Adipocyte (in vitro differentiated cells): ENCODE data around the gene GJB4.

ENCODE experiments used
- DNase-seq: peaks from one replicate; pipeline ENCODE4 v3.0.0-alpha.2; 2015; ENCODE audit warnings: low read depth
- H3K27me3 ChIP-seq: replicated peaks from 2 replicates; pipeline ENCODE4 v1.7.0; 2013; ENCODE audit warnings: mild to moderate bottlenecking, low read length, moderate library complexity; ENCODE audit not compliant: control insufficient read depth, insufficient read depth
- H3K36me3 ChIP-seq: 2 replicates; pipeline ENCODE4 v1.7.0; 2013; ENCODE audit warnings: low read length, mild to moderate bottlenecking, moderate library complexity; ENCODE audit not compliant: control insufficient read depth, insufficient read depth, severe bottlenecking
- H3K4me1 ChIP-seq: 2 replicates; pipeline ENCODE4 v1.7.0; 2013; ENCODE audit warnings: mild to moderate bottlenecking, low read length, moderate library complexity; ENCODE audit not compliant: control insufficient read depth, insufficient read depth
- H3K4me3 ChIP-seq: 2 replicates; pipeline ENCODE4 v1.7.0; 2013; ENCODE audit warnings: mild to moderate bottlenecking, low read length, moderate library complexity
- H3K9ac ChIP-seq: 2 replicates; pipeline ENCODE4 v1.7.0; 2013; ENCODE audit warnings: mild to moderate bottlenecking, low read length, moderate library complexity
- H3K9me3 ChIP-seq: 2 replicates; pipeline ENCODE4 v1.7.0; 2013; ENCODE audit warnings: mild to moderate bottlenecking, low read length, moderate library complexity; ENCODE audit not compliant: control insufficient read depth

The GJB4 gene

GRCh38 chr1:34759503-34760357 is at the start of gene GJB4:
TSS of gene GJB4 (plus strand) at chr1:34759740. CDS start at chr1:34761255, 1,515 bp downstream.
- H3K27me3 ChIP-seq = peaks cover 16% of the 10 kb centered on the region
- no peak within 1 kb of the TSS for H3K4me3 ChIP-seq
- H3K9me3 ChIP-seq = no peaks in the 10 kb centered on the region
- H3K4me1 ChIP-seq = no peaks in the 10 kb centered on the region
- H3K36me3 ChIP-seq = no peaks in the 10 kb centered on the region
- DNase-seq = no peak
- no peak within 1 kb of the TSS for H3K9ac ChIP-seq

DNA sequence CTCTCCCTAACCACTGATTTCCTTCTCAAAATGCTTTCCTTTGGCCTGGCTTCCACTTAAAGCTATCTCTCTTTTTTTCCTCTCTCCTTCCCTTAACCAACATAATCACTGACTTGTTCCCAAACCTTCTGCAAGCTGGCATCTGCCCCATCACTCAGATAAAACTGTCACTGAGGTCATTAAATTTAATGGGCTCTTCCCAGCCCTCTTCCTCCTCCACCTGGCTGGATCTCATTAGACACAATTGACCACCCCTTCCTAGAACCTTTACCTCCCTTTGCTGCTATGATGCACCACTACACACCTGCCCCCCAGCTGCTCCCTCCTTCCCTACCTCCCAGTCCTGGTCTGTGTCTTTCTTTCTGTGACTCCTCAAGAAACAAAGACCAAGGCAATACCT is 48.7 kb upstream of the GJB4 start:
- Histone ChIP-seq H3K36me3 (no peaks in the 10 kb centered on the region), H3K9ac (no peak overlapping the region), H3K4me1 (no peaks in the 10 kb centered on the region), H3K27me3 (peaks cover 25% of the 10 kb centered on the region), H3K9me3 (no peaks in the 10 kb centered on the region), H3K4me3 (no peak overlapping the region)
- no peak for DNase-seq

DNA sequence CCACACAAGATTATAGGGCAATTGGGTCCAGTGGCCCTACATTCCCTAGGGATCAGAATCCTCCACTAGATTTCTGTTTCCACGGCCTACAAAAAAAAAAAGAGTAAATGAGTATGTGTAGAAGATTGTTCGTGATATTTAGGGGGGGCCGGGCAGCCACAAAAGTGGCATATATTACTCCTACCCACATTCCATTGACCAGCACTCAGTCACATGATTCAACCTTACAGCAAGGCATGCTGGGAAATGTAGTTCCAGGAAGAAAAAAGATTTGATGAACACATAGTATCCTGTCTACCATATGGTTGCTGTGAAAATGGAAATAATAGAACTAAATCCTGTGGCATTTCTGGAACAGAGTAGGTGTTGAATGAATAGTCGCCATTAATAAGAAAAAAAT is 48.1 kb upstream of the GJB4 start:
- H3K4me3 ChIP-seq = no peak overlapping the region
- no peaks in the 10 kb centered on the region for H3K4me1 ChIP-seq
- no peak for DNase-seq
- no peaks in the 10 kb centered on the region for H3K36me3 ChIP-seq
- H3K9ac ChIP-seq = no peak overlapping the region
- no peaks in the 10 kb centered on the region for H3K9me3 ChIP-seq
- peaks cover 20% of the 10 kb centered on the region for H3K27me3 ChIP-seq

DNA sequence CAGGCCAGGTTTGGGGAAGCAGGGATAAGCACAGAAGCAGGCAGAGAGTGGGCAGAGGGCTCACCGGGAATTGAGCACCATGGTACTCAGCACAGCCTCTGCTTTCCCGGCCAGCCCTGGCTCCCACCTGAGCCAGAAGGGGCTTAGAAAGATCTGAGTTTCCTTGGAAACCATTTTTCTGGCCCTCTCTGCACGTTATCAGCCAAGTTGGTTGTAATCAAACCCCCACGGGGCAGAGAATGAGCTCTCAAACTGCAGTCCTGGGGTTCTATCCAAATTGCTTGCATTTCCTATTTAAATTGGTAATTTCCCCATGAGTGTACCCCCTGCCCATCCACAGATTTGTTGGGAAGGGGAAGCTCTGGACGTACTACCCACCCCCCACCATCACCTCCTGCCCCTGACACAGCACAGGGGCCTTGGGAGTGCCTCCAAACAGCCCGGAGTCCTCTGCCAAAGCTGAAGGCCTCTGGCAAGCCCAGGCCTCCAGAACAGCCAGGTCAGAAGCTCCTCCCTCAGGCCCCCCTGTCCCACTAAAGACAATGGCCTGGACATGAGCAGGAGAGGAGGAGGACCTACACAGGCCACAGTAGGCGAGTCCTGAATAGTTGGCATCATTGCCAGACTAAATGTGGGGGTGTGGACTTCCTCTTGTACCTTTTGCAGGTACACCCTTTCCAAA is 47.4 kb upstream of the GJB4 start:
- H3K9ac ChIP-seq = no peak overlapping the region
- H3K4me3 ChIP-seq = no peak overlapping the region
- H3K9me3 ChIP-seq = peaks cover 4% of the 10 kb centered on the region
- H3K27me3 ChIP-seq = peaks cover 25% of the 10 kb centered on the region
- H3K4me1 ChIP-seq = no peaks in the 10 kb centered on the region
- no peak for DNase-seq
- no peaks in the 10 kb centered on the region for H3K36me3 ChIP-seq

GRCh38 chr1:34713443-34713842 is 46.1 kb upstream of the GJB4 start:
- Histone ChIP-seq H3K36me3 (no peaks in the 10 kb centered on the region), H3K4me1 (no peaks in the 10 kb centered on the region), H3K9ac (no peak overlapping the region), H3K9me3 (peaks cover 8% of the 10 kb centered on the region), H3K27me3 (peaks cover 28% of the 10 kb centered on the region), H3K4me3 (no peak overlapping the region)
- no peak for DNase-seq

DNA sequence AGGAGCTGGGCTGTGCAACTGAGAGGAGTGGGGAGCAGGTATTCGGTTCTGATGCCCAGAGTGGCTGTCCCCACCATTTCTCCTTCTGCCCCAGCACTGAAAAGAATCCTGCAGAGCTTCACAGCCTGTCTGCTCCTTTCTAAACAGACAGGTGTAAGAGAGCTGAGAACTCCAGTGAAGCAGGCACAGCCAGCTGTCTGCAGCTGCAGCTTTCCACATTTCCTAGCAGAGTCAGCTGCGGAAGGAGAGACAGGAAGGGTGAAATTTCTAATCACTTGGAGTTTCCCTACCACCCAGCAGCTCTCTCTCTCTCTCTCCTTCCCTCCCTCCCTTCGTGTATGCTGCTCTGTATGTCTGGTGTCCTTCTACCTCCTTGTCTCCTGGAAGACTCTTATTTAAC is 45.2 kb upstream of the GJB4 start:
- H3K36me3 ChIP-seq = no peaks in the 10 kb centered on the region
- peaks cover 30% of the 10 kb centered on the region for H3K27me3 ChIP-seq
- H3K9me3 ChIP-seq = peaks cover 8% of the 10 kb centered on the region
- no peak overlapping the region for H3K4me3 ChIP-seq
- H3K9ac ChIP-seq = no peak overlapping the region
- DNase-seq = no peak
- no peaks in the 10 kb centered on the region for H3K4me1 ChIP-seq

GRCh38 chr1:34715139-34715538 is 44.4 kb upstream of the GJB4 start:
- Histone ChIP-seq H3K4me1 (no peaks in the 10 kb centered on the region), H3K4me3 (no peak overlapping the region), H3K9ac (no peak overlapping the region), H3K27me3 (peaks cover 37% of the 10 kb centered on the region), H3K9me3 (peaks cover 8% of the 10 kb centered on the region), H3K36me3 (no peaks in the 10 kb centered on the region)
- no peak for DNase-seq

GRCh38 chr1:34721241-34721640 is 38.3 kb upstream of the GJB4 start:
- Histone ChIP-seq H3K27me3 (peaks cover 62% of the 10 kb centered on the region), H3K4me3 (no peak overlapping the region), H3K36me3 (no peaks in the 10 kb centered on the region), H3K9me3 (peaks cover 8% of the 10 kb centered on the region), H3K4me1 (no peaks in the 10 kb centered on the region), H3K9ac (no peak overlapping the region)
- no peak for DNase-seq

DNA sequence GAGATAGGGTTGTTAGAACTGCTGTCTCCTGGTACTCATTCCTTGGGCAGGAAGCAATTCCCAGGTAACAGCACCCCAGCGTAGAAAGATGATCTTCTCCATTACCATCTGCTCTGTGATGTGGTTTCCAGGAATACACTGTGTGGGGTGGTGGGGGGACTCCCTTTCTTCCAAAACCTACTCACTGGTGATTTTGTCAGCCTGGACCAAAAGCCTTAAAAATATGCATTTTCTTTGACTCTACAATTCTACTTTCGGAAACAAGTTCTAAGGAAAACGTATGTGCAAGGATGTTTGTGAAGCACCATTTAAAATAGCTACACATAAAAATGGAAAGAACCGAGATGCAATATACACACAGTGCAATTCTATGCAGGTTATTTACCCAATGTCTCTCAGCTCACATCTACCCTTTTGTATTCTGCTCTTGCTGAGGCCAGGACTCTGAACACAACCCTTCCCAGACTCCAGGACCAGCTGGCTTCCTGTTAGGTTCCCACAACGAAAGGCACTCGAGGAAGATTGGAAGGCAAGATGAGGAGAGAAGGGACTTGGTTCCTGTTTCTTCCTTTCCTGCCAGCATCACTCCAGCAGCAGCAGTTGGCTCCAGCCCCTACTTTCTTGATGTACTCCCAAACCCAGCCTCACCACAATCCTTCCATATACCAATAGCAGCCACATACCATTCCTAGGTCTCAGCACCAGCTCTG is 37.7 kb upstream of the GJB4 start:
- peaks cover 6% of the 10 kb centered on the region for H3K9me3 ChIP-seq
- no peaks in the 10 kb centered on the region for H3K36me3 ChIP-seq
- peaks cover 66% of the 10 kb centered on the region for H3K27me3 ChIP-seq
- no peak overlapping the region for H3K4me3 ChIP-seq
- no peak overlapping the region for H3K9ac ChIP-seq
- DNase-seq = no peak
- H3K4me1 ChIP-seq = no peaks in the 10 kb centered on the region

- H3K36me3 ChIP-seq = no peaks in the 10 kb centered on the region
- DNase-seq = no peak
- no peaks in the 10 kb centered on the region for H3K9me3 ChIP-seq
- H3K4me1 ChIP-seq = no peaks in the 10 kb centered on the region
- H3K9ac ChIP-seq = no peak overlapping the region
- H3K27me3 ChIP-seq = peaks cover 48% of the 10 kb centered on the region
- H3K4me3 ChIP-seq = no peak overlapping the region
These were observed 32.7 kb upstream of the GJB4 start for GRCh38 chr1:34726861-34727260.

DNA sequence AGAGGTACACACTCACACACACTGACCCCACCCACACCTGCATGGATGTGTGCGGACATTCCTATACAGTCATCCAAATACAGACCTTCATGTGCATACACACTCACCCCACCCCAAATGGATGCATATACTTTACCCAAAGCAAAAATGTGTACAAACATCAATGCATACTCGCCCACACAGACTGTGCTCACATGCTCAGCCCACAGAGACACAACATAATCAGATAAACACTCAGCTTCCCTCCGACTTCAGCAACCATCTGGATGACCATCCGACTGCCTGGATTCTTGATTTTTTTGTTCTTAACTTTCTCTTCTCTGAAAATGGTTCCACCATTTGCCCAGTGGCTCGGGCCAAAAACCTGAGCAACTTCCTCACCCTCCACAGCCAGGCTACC is 29.1 kb upstream of the GJB4 start:
- Histone ChIP-seq H3K9me3 (no peaks in the 10 kb centered on the region), H3K4me1 (no peaks in the 10 kb centered on the region), H3K27me3 (peaks cover 48% of the 10 kb centered on the region), H3K36me3 (no peaks in the 10 kb centered on the region), H3K9ac (no peak overlapping the region), H3K4me3 (no peak overlapping the region)
- DNase-seq = no peak
